ENCODE measurements around the gene C16orf96.

GRCh38 chr16:4508806-4509205, 47.3 kb upstream of the C16orf96 start:
- TF ChIP-seq POLR2A (IDR thresholded peaks at IDR 0.05) (no peak), CTCF (IDR thresholded peaks at IDR 0.05) (no peak)
